Esophagus squamous epithelium (tissue), 5 donors: ENCODE data around the gene PRSS16. TPM values are rescaled to one million over a fixed set of nuclear protein-coding genes. Genes with fewer than 3 reads are reported as not detected.

ENCODE experiments used
- DNase-seq: peaks from one replicate; lab custom pipeline; 2025; lab: John Stamatoyannopoulos, UW
- H3K27ac ChIP-seq, 4 donors: fragments of 200-600 bp; sonication (generic); one replicate each; pipeline ENCODE4 v1.5.1; 2016 to 2019; ENCODE audit warnings: mild to moderate bottlenecking in 1 of 4
- H3K27me3 ChIP-seq, 4 donors: fragments of 200-600 bp; sonication (generic); 1 replicate in 3 of 4; 2 replicates in 1 of 4; pipeline versions ENCODE4 v1.5.1 to v1.6.0; 2017 to 2021; ENCODE audit warnings: antibody characterized with exemption in 1 of 4
- H3K36me3 ChIP-seq, 3 donors: fragments of 200-600 bp; sonication (generic); one replicate each; pipeline ENCODE4 v1.5.1; 2016 to 2019
- H3K4me1 ChIP-seq, 3 donors: fragments of 200-600 bp; sonication (generic); one replicate each; pipeline ENCODE4 v1.5.1; 2017 to 2019
- H3K4me3 ChIP-seq, 4 donors: fragments of 200-600 bp; sonication (generic); 1 replicate in 3 of 4; 2 replicates in 1 of 4; pipeline ENCODE4 v1.5.1; 2016 to 2019; ENCODE audit warnings: mild to moderate bottlenecking in 2 of 4, moderate library complexity in 1 of 4
- H3K9me3 ChIP-seq, 3 donors: fragments of 200-600 bp; sonication (generic); one replicate each; pipeline ENCODE4 v1.5.1; 2016 to 2019
- CTCF ChIP-seq, 6 experiments: fragments of 450-650 bp in 4 of 6; fragments of 200-600 bp in 2 of 6; sonication (generic) in 2 of 6; IDR thresholded peaks; one replicate each; pipeline ENCODE4 v1.5.1; 2016 to 2019; ENCODE audit warnings: antibody characterized with exemption in 6 of 6, mild to moderate bottlenecking in 4 of 6, moderate library complexity in 4 of 6
- POLR2A ChIP-seq, 4 donors: fragments of 450-650 bp; IDR thresholded peaks; one replicate each; pipeline ENCODE4 v1.6.1; 2017; ENCODE audit warnings: antibody characterized with exemption in 4 of 4, mild to moderate bottlenecking in 4 of 4, moderate library complexity in 3 of 4
- WGBS, 2 donors: methylation state at CpG; one replicate each; pipeline ENCODE4 v1.1.5; 2018; 5-methylcytosine and 5-hydroxymethylcytosine counted together
- intact Hi-C: fragments of 100-400 bp; cut with DNase I; formaldehyde crosslinking; loops from one replicate; pipeline ENCODE4 v1.15.0; 2022
- total RNA-seq, 4 donors: library from RNA; depleted of rRNA; stranded (reverse); fragments of >200 nt; gene quantifications; one replicate each; pipeline ENCODE4 v1.1.0, GENCODE V29; 2016
- donor health status: DM: yes; HTN: yes; CAD: no.

PRSS16 gene
- total RNA-seq, 4 donors from 2014 or later: 5.1 to 25.7 (median 11.0) TPM

DNA sequence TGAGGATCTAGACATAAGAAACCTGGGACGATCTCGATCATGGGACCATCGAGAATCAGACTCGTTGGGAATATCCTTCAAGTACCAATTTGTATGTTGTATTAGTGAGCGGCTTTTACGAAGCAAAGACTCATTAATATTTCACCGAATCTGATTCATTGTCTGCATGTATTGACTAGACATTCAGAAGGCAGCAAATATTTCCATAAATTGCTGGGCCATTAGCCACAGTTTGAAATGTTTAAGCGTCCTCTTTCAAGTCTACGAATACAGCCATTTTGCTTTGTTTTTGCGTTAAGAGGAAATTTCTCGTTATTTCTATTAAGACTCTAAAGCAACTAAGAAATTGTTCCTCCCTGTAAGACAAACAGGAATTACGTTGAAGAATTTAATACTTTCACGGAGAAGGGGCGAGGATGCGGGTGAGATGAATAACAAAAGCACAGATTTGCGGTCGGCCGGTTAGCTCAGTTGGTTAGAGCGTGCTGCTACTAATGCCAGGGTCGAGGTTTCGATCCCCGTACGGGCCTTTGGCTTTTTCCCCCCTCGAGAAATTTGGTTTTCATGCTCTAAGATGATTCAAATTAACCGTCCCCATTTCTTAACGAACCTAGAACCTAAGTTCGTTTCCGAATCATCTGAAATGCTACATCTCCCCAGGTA, 46.1 kb downstream of the PRSS16 start:
- DNase-seq: no peak
- intact Hi-C loops: no loop called here
- H3K27ac ChIP-seq: no peak overlapping the region
- no peaks in the 10 kb centered on the region for H3K36me3 ChIP-seq
- H3K27me3 ChIP-seq: peaks cover 10 to 100% (median 42%) of the 10 kb centered on the region in 4 donors
- no peak overlapping the region for H3K4me3 ChIP-seq
- H3K4me1 ChIP-seq: peaks cover 0 to 6% (median 0%) of the 10 kb centered on the region in 3 donors
- no peak for TF ChIP-seq CTCF (IDR thresholded peaks at IDR 0.05)
- TF ChIP-seq POLR2A (IDR thresholded peaks at IDR 0.05): no peak
- peaks cover 0 to 15% (median 7%) of the 10 kb centered on the region in 3 donors for H3K9me3 ChIP-seq
- WGBS, 2 donors: 27 to 31% methylated on average over 28 of the region's 28 CpGs

DNA sequence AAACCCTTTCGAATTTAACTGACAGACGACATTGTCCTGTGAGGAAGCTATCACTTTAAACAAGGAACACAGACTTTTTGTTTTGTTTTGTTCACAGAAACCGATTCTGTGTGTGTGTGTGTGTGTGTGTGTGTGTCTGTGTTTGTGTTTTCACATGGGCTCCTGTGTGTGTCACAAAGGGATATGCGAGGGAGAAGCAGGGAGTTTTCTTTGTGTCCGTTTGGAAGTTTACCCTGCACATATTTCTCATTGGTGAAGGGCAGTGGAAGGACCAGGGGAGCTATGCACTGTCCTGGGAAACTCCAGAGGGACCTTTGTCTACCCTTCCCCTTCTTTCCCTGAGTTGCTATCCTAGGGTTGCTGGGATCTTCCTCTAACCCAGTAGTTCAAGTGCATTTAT, 46.9 kb downstream of the PRSS16 start:
- intact Hi-C loops: no loop called here
- 12 to 14% methylated on average over 4 to 5 of the region's 5 CpGs for WGBS, 2 donors
- Histone ChIP-seq H3K27me3 (peaks cover 10 to 100% (median 36%) of the 10 kb centered on the region in 4 donors), H3K36me3 (no peaks in the 10 kb centered on the region), H3K9me3 (peaks cover 0 to 15% (median 7%) of the 10 kb centered on the region in 3 donors), H3K4me3 (no peak overlapping the region), H3K4me1 (peaks cover 0 to 6% (median 0%) of the 10 kb centered on the region in 3 donors), H3K27ac (no peak overlapping the region)
- no peak for TF ChIP-seq POLR2A (IDR thresholded peaks at IDR 0.05)
- no peak for TF ChIP-seq CTCF (IDR thresholded peaks at IDR 0.05)
- no peak for DNase-seq

GRCh38 chr6:27295301-27296079, 48.0 kb downstream of the PRSS16 start:
- H3K36me3 ChIP-seq: no peaks in the 10 kb centered on the region
- no peak overlapping the region for H3K4me3 ChIP-seq
- H3K4me1 ChIP-seq: peaks cover 0 to 6% (median 0%) of the 10 kb centered on the region in 3 donors
- no peak for DNase-seq
- WGBS, 2 donors: 10 to 11% methylated on average over 20 of the region's 20 CpGs
- no peak overlapping the region for H3K27ac ChIP-seq
- H3K27me3 ChIP-seq: peaks cover 5 to 100% (median 28%) of the 10 kb centered on the region in 4 donors
- intact Hi-C loops: no loop called here
- TF ChIP-seq POLR2A (IDR thresholded peaks at IDR 0.05): no peak
- no peak for TF ChIP-seq CTCF (IDR thresholded peaks at IDR 0.05)
- H3K9me3 ChIP-seq: peaks cover 0 to 15% (median 7%) of the 10 kb centered on the region in 3 donors

DNA sequence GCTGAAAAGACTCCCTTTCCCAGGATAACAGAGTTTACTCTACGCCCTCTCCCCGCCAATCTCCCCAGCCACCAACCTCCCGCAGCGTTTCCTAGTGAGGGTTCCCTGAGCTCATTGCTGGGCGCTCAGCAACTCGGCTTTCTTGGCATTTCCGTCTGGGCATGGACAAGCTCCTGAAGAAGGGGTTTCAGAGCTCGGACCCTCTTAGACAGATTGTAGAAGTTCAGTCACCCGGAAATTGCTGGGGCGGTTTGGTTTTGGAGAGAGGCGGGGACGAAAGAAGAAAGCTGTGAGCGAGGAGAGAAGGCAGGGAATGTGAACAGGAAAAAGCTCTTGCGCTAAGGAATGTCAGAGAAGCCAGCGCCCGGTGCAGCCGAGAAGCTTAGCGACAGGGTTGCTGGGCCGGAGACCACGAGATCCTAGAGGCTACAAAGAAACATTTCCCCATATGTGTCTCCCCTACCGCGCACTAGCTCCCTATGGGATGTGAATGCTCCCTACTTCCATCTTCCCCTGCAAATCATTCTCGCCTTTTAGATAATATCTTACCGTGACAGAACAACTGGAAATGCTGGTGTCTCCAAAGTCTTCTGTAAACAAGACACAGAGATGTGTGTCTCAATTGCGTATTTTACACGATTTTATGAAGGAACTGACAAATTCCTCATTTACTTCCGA, 48.7 kb downstream of the PRSS16 start:
- Histone ChIP-seq H3K9me3 (peaks cover 0 to 10% (median 7%) of the 10 kb centered on the region in 3 donors), H3K27ac (no peak overlapping the region), H3K4me3 (no peak overlapping the region), H3K27me3 (peaks cover 3 to 100% (median 25%) of the 10 kb centered on the region in 4 donors), H3K36me3 (no peaks in the 10 kb centered on the region), H3K4me1 (peaks cover 0 to 6% (median 0%) of the 10 kb centered on the region in 3 donors)
- DNase-seq: no peak
- TF ChIP-seq POLR2A (IDR thresholded peaks at IDR 0.05) (no peak), CTCF (IDR thresholded peaks at IDR 0.05) (no peak)
- WGBS, 2 donors: 11 to 17% methylated on average over 23 to 27 of the region's 27 CpGs
- intact Hi-C loops: no loop called here
